H7 (cell line): ENCODE data around the gene TBC1D16. TPM values are rescaled to one million over a fixed set of nuclear protein-coding genes. Genes with fewer than 3 reads are reported as not detected.
"Not testable (repeated sequence)": the region's sequence is repeated elsewhere in the genome, so short reads cannot be mapped to it uniquely, and the experiment has no call there.

Experiments used
- DNase-seq: peaks from one replicate; pipeline ENCODE4 v3.0.0; 2012
- H3K27me3 ChIP-seq: 2 replicates; pipeline ENCODE4 v1.6.0; 2011; ENCODE audit warnings: mild to moderate bottlenecking, low read length; ENCODE audit not compliant: control insufficient read depth, insufficient read depth
- H3K36me3 ChIP-seq: replicated peaks from 2 replicates; pipeline ENCODE4 v1.5.1; 2011; ENCODE audit warnings: low read length; ENCODE audit not compliant: control insufficient read depth, insufficient read depth
- H3K4me3 ChIP-seq: 2 replicates; pipeline ENCODE4 v1.5.1; 2011; ENCODE audit warnings: low read depth, mild to moderate bottlenecking, control low read depth, low read length, moderate library complexity; ENCODE audit not compliant: insufficient read depth
- total RNA-seq: library from RNA; depleted of rRNA; stranded (reverse); fragments of >200 nt; shearing (Covaris generic); gene quantifications from 2 replicates; pipeline ENCODE4 v1.2.3, GENCODE V29; 2014

The TBC1D16 gene
- total RNA-seq, 1 experiment from 2014 or later, result 95.8 TPM

GRCh38 chr17:79994228-79994569 is 41.5 kb downstream of the TBC1D16 start:
- not testable (repeated sequence) for H3K4me3 ChIP-seq

GRCh38 chr17:79993390-79994227 is 42.1 kb downstream of the TBC1D16 start:
- Histone ChIP-seq H3K36me3 (no peaks in the 10 kb centered on the region), H3K27me3 (no peaks in the 10 kb centered on the region), H3K4me3 (no peak overlapping the region)
- DNase-seq, result peak; percentile 85

More at GRCh38 chr17:79994228-79994569, 41.5 kb downstream of the TBC1D16 start:
- not testable (repeated sequence) for H3K27me3 ChIP-seq, H3K36me3 ChIP-seq, DNase-seq

GRCh38 chr17:79992649-79993389 is 42.9 kb downstream of the TBC1D16 start:
- no peak for DNase-seq
- H3K4me3 ChIP-seq, result no peak overlapping the region
- H3K36me3 ChIP-seq, result no peaks in the 10 kb centered on the region
- H3K27me3 ChIP-seq, result no peaks in the 10 kb centered on the region

- H3K27me3 ChIP-seq, result no peaks in the 10 kb centered on the region
- H3K4me3 ChIP-seq, result peak overlapping the region; percentile 42
- DNase-seq, result no peak
- no peaks in the 10 kb centered on the region; the same call in 1 of the 2 replicates for H3K36me3 ChIP-seq
These were observed 43.6 kb downstream of the TBC1D16 start for GRCh38 chr17:79991924-79992648.

GRCh38 chr17:79991140-79991923 is 44.3 kb downstream of the TBC1D16 start:
- Histone ChIP-seq H3K36me3 (no peaks in the 10 kb centered on the region; the same call in 1 of the 2 replicates), H3K4me3 (peak overlapping the region; percentile 42), H3K27me3 (no peaks in the 10 kb centered on the region)
- DNase-seq, result peak; percentile 99

GRCh38 chr17:79990704-79991103 is 45.0 kb downstream of the TBC1D16 start:
- H3K36me3 ChIP-seq, result no peaks in the 10 kb centered on the region; the same call in 1 of the 2 replicates
- H3K4me3 ChIP-seq, result no peak overlapping the region
- H3K27me3 ChIP-seq, result no peaks in the 10 kb centered on the region
- peak; percentile 30 for DNase-seq

- Histone ChIP-seq H3K27me3 (no peaks in the 10 kb centered on the region), H3K36me3 (no peaks in the 10 kb centered on the region; the same call in 1 of the 2 replicates), H3K4me3 (no peak overlapping the region)
- peak; percentile 55 for DNase-seq
These were observed 45.5 kb downstream of the TBC1D16 start for GRCh38 chr17:79990051-79990592.

- Histone ChIP-seq H3K36me3 (no peaks in the 10 kb centered on the region; the same call in 1 of the 2 replicates), H3K27me3 (no peaks in the 10 kb centered on the region), H3K4me3 (no peak overlapping the region)
- peak; percentile 66 for DNase-seq
These were observed 46.4 kb downstream of the TBC1D16 start for GRCh38 chr17:79989106-79989835.

- no peaks in the 10 kb centered on the region; the same call in 1 of the 2 replicates for H3K36me3 ChIP-seq
- no peak overlapping the region for H3K4me3 ChIP-seq
- DNase-seq, result peak; percentile 60
- no peaks in the 10 kb centered on the region for H3K27me3 ChIP-seq
These were observed 47.3 kb downstream of the TBC1D16 start for GRCh38 chr17:79988185-79988971.

GRCh38 chr17:79987935-79988184 is 47.8 kb downstream of the TBC1D16 start:
- no peak for DNase-seq
- no peaks in the 10 kb centered on the region for H3K27me3 ChIP-seq
- H3K36me3 ChIP-seq, result no peaks in the 10 kb centered on the region; the same call in 1 of the 2 replicates
- no peak overlapping the region for H3K4me3 ChIP-seq

- DNase-seq, result peak; percentile 65
- H3K4me3 ChIP-seq, result no peak overlapping the region
- H3K27me3 ChIP-seq, result no peaks in the 10 kb centered on the region
- no peaks in the 10 kb centered on the region; the same call in 1 of the 2 replicates for H3K36me3 ChIP-seq
These were observed 48.3 kb downstream of the TBC1D16 start for GRCh38 chr17:79987187-79987934.

GRCh38 chr17:79986411-79987186 is 49.1 kb downstream of the TBC1D16 start:
- no peaks in the 10 kb centered on the region for H3K27me3 ChIP-seq
- no peak overlapping the region for H3K4me3 ChIP-seq
- DNase-seq, result peak; percentile 46
- H3K36me3 ChIP-seq, result no peaks in the 10 kb centered on the region; the same call in 1 of the 2 replicates
